A673 (cell line): ENCODE data around the gene AMZ2.
"Not testable (repeated sequence)": the region's sequence is repeated elsewhere in the genome, so short reads cannot be mapped to it uniquely, and the experiment has no call there.

Experiments
- EZH2 ChIP-seq: fragments of 200-600 bp; sonication (generic); IDR thresholded peaks from 2 replicates; pipeline ENCODE4 v1.6.1; 2017; ENCODE audit warnings: borderline replicate concordance, low read depth, mild to moderate bottlenecking, mixed read lengths, antibody characterized with exemption, low read length; ENCODE audit not compliant: poor library complexity, severe bottlenecking
- TF ChIP-seq, protein P1 (sequence below): fragments of 300-800, 200-600 bp; sonication (generic); conservative IDR thresholded peaks from 2 replicates; pipeline ENCODE4 v1.5.1; 2017; ENCODE audit warnings: low read depth, mild to moderate bottlenecking, antibody characterized with exemption, low read length, moderate library complexity, mixed read lengths

DNA sequence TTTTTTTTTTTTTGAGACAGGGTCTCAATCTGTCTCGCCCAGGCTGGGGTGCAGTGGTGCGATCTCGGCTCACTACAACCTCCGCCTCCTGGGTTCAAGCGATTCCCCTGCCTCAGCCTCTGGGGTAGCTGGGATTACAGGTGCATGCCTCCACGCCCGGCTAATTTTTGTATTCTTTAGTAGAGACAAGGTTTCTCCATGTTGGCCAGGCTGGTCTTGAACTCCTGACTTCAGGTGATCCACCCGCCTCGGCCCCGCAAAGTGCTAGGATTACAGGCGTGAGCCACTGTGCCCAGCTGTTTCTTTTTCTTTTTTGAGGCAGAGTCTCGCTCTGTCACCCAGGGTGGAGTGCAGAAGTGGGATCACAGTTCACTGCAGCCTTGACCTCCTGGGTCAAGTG is 27.1 kb upstream of the AMZ2 start:
- TF ChIP-seq, protein P1, sequence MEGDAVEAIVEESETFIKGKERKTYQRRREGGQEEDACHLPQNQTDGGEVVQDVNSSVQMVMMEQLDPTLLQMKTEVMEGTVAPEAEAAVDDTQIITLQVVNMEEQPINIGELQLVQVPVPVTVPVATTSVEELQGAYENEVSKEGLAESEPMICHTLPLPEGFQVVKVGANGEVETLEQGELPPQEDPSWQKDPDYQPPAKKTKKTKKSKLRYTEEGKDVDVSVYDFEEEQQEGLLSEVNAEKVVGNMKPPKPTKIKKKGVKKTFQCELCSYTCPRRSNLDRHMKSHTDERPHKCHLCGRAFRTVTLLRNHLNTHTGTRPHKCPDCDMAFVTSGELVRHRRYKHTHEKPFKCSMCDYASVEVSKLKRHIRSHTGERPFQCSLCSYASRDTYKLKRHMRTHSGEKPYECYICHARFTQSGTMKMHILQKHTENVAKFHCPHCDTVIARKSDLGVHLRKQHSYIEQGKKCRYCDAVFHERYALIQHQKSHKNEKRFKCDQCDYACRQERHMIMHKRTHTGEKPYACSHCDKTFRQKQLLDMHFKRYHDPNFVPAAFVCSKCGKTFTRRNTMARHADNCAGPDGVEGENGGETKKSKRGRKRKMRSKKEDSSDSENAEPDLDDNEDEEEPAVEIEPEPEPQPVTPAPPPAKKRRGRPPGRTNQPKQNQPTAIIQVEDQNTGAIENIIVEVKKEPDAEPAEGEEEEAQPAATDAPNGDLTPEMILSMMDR: not testable (repeated sequence)
- TF ChIP-seq EZH2: not testable (repeated sequence)
